Pons (tissue), 1 donor: ENCODE data around the gene CSNK1A1L.
A peak's percentile ranks its signal among the peaks of the same experiment; 100 is the strongest.

Experiments used
- DNase-seq: peaks from one replicate; pipeline ENCODE4 v3.0.0-alpha.2; 2016; ENCODE audit warnings: low spot score

CSNK1A1L gene

GRCh38 chr13:37106642-37107041 lies 1.2 kb upstream of the CSNK1A1L start:
- DNase-seq, result no peak

GRCh38 chr13:37102896-37103295 lies 2.6 kb downstream of the CSNK1A1L start:
- no peak for DNase-seq

- no peak for DNase-seq
Measured at GRCh38 chr13:37101201-37101600, 4.3 kb downstream of the CSNK1A1L start.

GRCh38 chr13:37100731-37101130 lies 4.7 kb downstream of the CSNK1A1L start:
- DNase-seq, result no peak

GRCh38 chr13:37097076-37097475 lies 8.4 kb downstream of the CSNK1A1L start:
- DNase-seq, result no peak

- no peak for DNase-seq
Measured at GRCh38 chr13:37094840-37095239, 10.6 kb downstream of the CSNK1A1L start.

GRCh38 chr13:37094099-37094498 lies 11.4 kb downstream of the CSNK1A1L start:
- no peak for DNase-seq

- no peak for DNase-seq
Measured at GRCh38 chr13:37091835-37092234, 13.6 kb downstream of the CSNK1A1L start.

GRCh38 chr13:37090912-37091311 lies 14.6 kb downstream of the CSNK1A1L start:
- no peak for DNase-seq

- no peak for DNase-seq
Measured at GRCh38 chr13:37089495-37089894, 16.0 kb downstream of the CSNK1A1L start.

- DNase-seq, result no peak
Measured at GRCh38 chr13:37087486-37087885, 18.0 kb downstream of the CSNK1A1L start.

- DNase-seq, result no peak
Measured at GRCh38 chr13:37085606-37086005, 19.9 kb downstream of the CSNK1A1L start.

- no peak for DNase-seq
Measured at GRCh38 chr13:37076818-37077217, 28.6 kb downstream of the CSNK1A1L start.

- no peak for DNase-seq
Measured at GRCh38 chr13:37075164-37075563, 30.3 kb downstream of the CSNK1A1L start.

GRCh38 chr13:37074703-37075102 lies 30.8 kb downstream of the CSNK1A1L start:
- DNase-seq, result peak; percentile 54

GRCh38 chr13:37072024-37072423 lies 33.4 kb downstream of the CSNK1A1L start:
- DNase-seq, result no peak

GRCh38 chr13:37070956-37071355 lies 34.5 kb downstream of the CSNK1A1L start:
- no peak for DNase-seq

GRCh38 chr13:37070145-37070695 lies 35.2 kb downstream of the CSNK1A1L start:
- no peak for DNase-seq

- DNase-seq, result no peak
Measured at GRCh38 chr13:37069597-37070103, 35.8 kb downstream of the CSNK1A1L start.

GRCh38 chr13:37068962-37069361 lies 36.5 kb downstream of the CSNK1A1L start:
- DNase-seq, result no peak

GRCh38 chr13:37067874-37068273 lies 37.6 kb downstream of the CSNK1A1L start:
- DNase-seq, result no peak

GRCh38 chr13:37065890-37066526 lies 39.5 kb downstream of the CSNK1A1L start:
- no peak for DNase-seq

GRCh38 chr13:37059848-37060192 lies 45.6 kb downstream of the CSNK1A1L start:
- DNase-seq, result no peak
